H9 (cell line): ENCODE results near the gene PRMT5. TPM values are rescaled to one million over a fixed set of nuclear protein-coding genes. Genes with fewer than 3 reads are reported as not detected.
"Not testable (repeated sequence)": the region's sequence is repeated elsewhere in the genome, so short reads cannot be mapped to it uniquely, and the experiment has no call there.

ENCODE experiments used
- DNase-seq: peaks from one replicate; pipeline ENCODE4 v3.0.0-alpha.2; 2017
- H2AFZ ChIP-seq: one replicate; pipeline ENCODE4 v1.6.1; 2013; ENCODE audit warnings: mild to moderate bottlenecking, low read length, control low read depth, moderate library complexity
- H2AK5ac ChIP-seq: 2 replicates; pipeline ENCODE4 v1.6.1; 2013; ENCODE audit warnings: low read length, control low read depth, mixed read lengths; ENCODE audit not compliant: insufficient read length
- H2BK120ac ChIP-seq: one replicate; pipeline ENCODE4 v1.6.1; 2013; ENCODE audit warnings: low read depth, mild to moderate bottlenecking, low read length, control low read depth, inconsistent platforms; ENCODE audit not compliant: poor library complexity, severe bottlenecking
- H2BK12ac ChIP-seq: 2 replicates; pipeline ENCODE4 v1.6.1; 2013; ENCODE audit warnings: low read length, control low read depth, mixed read lengths, low read depth; ENCODE audit not compliant: insufficient read length
- H2BK15ac ChIP-seq: 2 replicates; pipeline ENCODE4 v1.6.1; 2013; ENCODE audit warnings: low read depth, low read length, control low read depth
- H2BK20ac ChIP-seq: one replicate; pipeline ENCODE4 v1.6.1; 2013; ENCODE audit warnings: low read depth, mild to moderate bottlenecking, low read length, control low read depth, inconsistent platforms; ENCODE audit not compliant: poor library complexity, severe bottlenecking
- H2BK5ac ChIP-seq: 2 replicates; pipeline ENCODE4 v1.6.1; 2013; ENCODE audit warnings: low read length, control low read depth, mixed read lengths; ENCODE audit not compliant: insufficient read length
- H3K14ac ChIP-seq: 2 replicates; pipeline ENCODE4 v1.6.1; 2013; ENCODE audit warnings: low read length, control low read depth; ENCODE audit not compliant: insufficient read depth
- H3K18ac ChIP-seq: 2 replicates; pipeline ENCODE4 v1.6.1; 2013; ENCODE audit warnings: low read depth, mild to moderate bottlenecking, mixed read lengths, low read length, control low read depth; ENCODE audit not compliant: insufficient read length
- H3K23ac ChIP-seq: 2 replicates; pipeline ENCODE4 v1.6.1; 2013; ENCODE audit warnings: low read length, control low read depth, mixed read lengths, low read depth; ENCODE audit not compliant: insufficient read length
- H3K23me2 ChIP-seq: 2 replicates; pipeline ENCODE4 v1.6.1; 2013; ENCODE audit warnings: low read depth, mild to moderate bottlenecking, mixed read lengths, low read length, control low read depth; ENCODE audit not compliant: insufficient read length, poor library complexity, severe bottlenecking
- H3K27ac ChIP-seq: 2 replicates; pipeline ENCODE4 v1.5.1; 2013; ENCODE audit warnings: low read length, control low read depth, mixed read lengths, low read depth; ENCODE audit not compliant: insufficient read length
- H3K27me3 ChIP-seq: 2 replicates; pipeline ENCODE4 v1.6.1; 2013; ENCODE audit warnings: low read length, control low read depth, inconsistent platforms; ENCODE audit not compliant: insufficient read depth
- H3K4ac ChIP-seq: 2 replicates; pipeline ENCODE4 v1.6.1; 2013; ENCODE audit warnings: low read depth, mild to moderate bottlenecking, control low read depth, inconsistent platforms, low read length, moderate library complexity
- H3K4me1 ChIP-seq: 2 replicates; pipeline ENCODE4 v1.6.1; 2013; ENCODE audit warnings: low read length, control low read depth, inconsistent platforms; ENCODE audit not compliant: insufficient read depth
- H3K4me2 ChIP-seq: 2 replicates; pipeline ENCODE4 v1.6.1; 2013; ENCODE audit warnings: low read length, control low read depth, mixed read lengths; ENCODE audit not compliant: insufficient read length, insufficient read depth
- H3K56ac ChIP-seq: 2 replicates; pipeline ENCODE4 v1.6.1; 2013; ENCODE audit warnings: low read depth, mild to moderate bottlenecking, mixed read lengths, low read length, control low read depth; ENCODE audit not compliant: insufficient read length
- H3K79me1 ChIP-seq: 2 replicates; pipeline ENCODE4 v1.6.1; 2013; ENCODE audit warnings: low read depth, mild to moderate bottlenecking, moderate library complexity, low read length, control low read depth, inconsistent platforms; ENCODE audit not compliant: insufficient read depth, poor library complexity, severe bottlenecking
- H3K79me2 ChIP-seq: 2 replicates; pipeline ENCODE4 v1.6.1; 2013; ENCODE audit warnings: low read length, control low read depth, inconsistent platforms; ENCODE audit not compliant: insufficient read depth
- H3K9ac ChIP-seq: 2 replicates; pipeline ENCODE4 v1.6.1; 2013; ENCODE audit warnings: low read length, control low read depth, mixed read lengths; ENCODE audit not compliant: insufficient read length; ENCODE audit errors: extremely low read depth
- H3K9me3 ChIP-seq: one replicate; pipeline ENCODE4 v1.6.1; 2013; ENCODE audit warnings: low read depth, low read length, inconsistent platforms; ENCODE audit not compliant: control insufficient read depth
- H3T11ph ChIP-seq: one replicate; pipeline ENCODE4 v1.6.1; 2013; ENCODE audit warnings: mild to moderate bottlenecking, low read length, control low read depth, inconsistent platforms
- H4K20me1 ChIP-seq: one replicate; pipeline ENCODE4 v1.6.1; 2013; ENCODE audit not compliant: control insufficient read depth, insufficient read length, insufficient read depth
- H4K5ac ChIP-seq: 2 replicates; pipeline ENCODE4 v1.6.1; 2013; ENCODE audit warnings: low read depth, mild to moderate bottlenecking, mixed read lengths, low read length, control low read depth; ENCODE audit not compliant: insufficient read length
- H4K8ac ChIP-seq: replicated peaks from 2 replicates; pipeline ENCODE4 v1.6.1; 2013; ENCODE audit warnings: low read length, control low read depth, mixed read lengths, low read depth; ENCODE audit not compliant: insufficient read length
- H4K91ac ChIP-seq: 2 replicates; pipeline ENCODE4 v1.6.1; 2013; ENCODE audit warnings: low read depth, mild to moderate bottlenecking, moderate library complexity, mixed read lengths, low read length, control low read depth; ENCODE audit not compliant: insufficient read length
- H3K27ac Mint-ChIP-seq, 3 experiments: 2 replicates in 2 of 3; 3 replicates in 1 of 3; pipeline ENCODE4 v1.8.0; 2020 to 2021; ENCODE audit warnings: mixed read lengths in 3 of 3, mild to moderate bottlenecking in 1 of 3, moderate library complexity in 1 of 3
- H3K27me3 Mint-ChIP-seq: 2 replicates; pipeline ENCODE4 v1.8.0; 2021; ENCODE audit warnings: low read depth, mild to moderate bottlenecking, moderate library complexity, mixed read lengths
- H3K36me3 Mint-ChIP-seq, 3 experiments: 2 replicates in 2 of 3; 3 replicates in 1 of 3; pipeline ENCODE4 v1.8.0; 2020 to 2021; ENCODE audit warnings: low read depth in 3 of 3, mixed read lengths in 3 of 3; ENCODE audit not compliant: insufficient read depth in 1 of 3
- H3K4me1 Mint-ChIP-seq, 2 experiments: 2 replicates each; pipeline ENCODE4 v1.8.0; 2020; ENCODE audit warnings: mixed read lengths in 2 of 2
- H3K4me3 Mint-ChIP-seq, 2 experiments: 2 replicates in 1 of 2; 3 replicates in 1 of 2; pipeline ENCODE4 v1.8.0; 2020 to 2021; ENCODE audit warnings: mild to moderate bottlenecking in 2 of 2, mixed read lengths in 2 of 2, moderate library complexity in 1 of 2
- H3K9me3 Mint-ChIP-seq, 2 experiments: 2 replicates in 1 of 2; 3 replicates in 1 of 2; pipeline ENCODE4 v1.8.0; 2020; ENCODE audit warnings: mild to moderate bottlenecking in 2 of 2, mixed read lengths in 2 of 2, moderate library complexity in 1 of 2
- CTCF ChIP-seq: fragments of 200-600 bp; sonication (generic); conservative IDR thresholded peaks from 3 replicates; pipeline ENCODE4 v1.8.0; 2021; ENCODE audit warnings: antibody characterized with exemption, mild to moderate bottlenecking
- WGBS: extraction: QIAGEN DNeasy Blood & Tissue Kit; methylation state at CpG from one replicate; pipeline ENCODE4 v1.1.7; 2013; ENCODE audit warnings: missing lambda C conversion rate, low lambda C conversion rate, mixed read lengths; ENCODE audit not compliant: insufficient read length; ENCODE audit errors: extremely low coverage; 5-methylcytosine and 5-hydroxymethylcytosine counted together
- total RNA-seq: library from RNA; stranded (reverse); gene quantifications from 2 replicates; pipeline ENCODE4 v1.2.1, GENCODE V29; 2021

PRMT5 gene
- total RNA-seq, 1 experiment from 2014 or later, result 141 TPM

- Histone ChIP-seq H2BK20ac (no peak overlapping the region), H3K14ac (no peak overlapping the region), H2AFZ (no peak overlapping the region), H2BK120ac (no peak overlapping the region), H3K4me2 (no peak overlapping the region), H3K4me1 (peaks cover 3% of the 10 kb centered on the region; the same call in 1 of the 2 replicates), H4K5ac (no peak overlapping the region), H3K9me3 (no peaks in the 10 kb centered on the region), H3K27ac (no peak overlapping the region), H2AK5ac (no peak overlapping the region), H2BK5ac (no peak overlapping the region), H3K23me2 (peaks cover 9% of the 10 kb centered on the region), H3K79me1 (peaks cover 3% of the 10 kb centered on the region), H3K27me3 (no peaks in the 10 kb centered on the region), H3K56ac (no peak overlapping the region), H3T11ph (no peak overlapping the region), H3K4ac (no peak overlapping the region), H2BK15ac (no peak overlapping the region), H3K9ac (no peak overlapping the region), H2BK12ac (no peak overlapping the region), H3K23ac (no peak overlapping the region), H4K8ac (no peak overlapping the region), H4K91ac (no peak overlapping the region), H3K18ac (no peak overlapping the region), H4K20me1 (no peaks in the 10 kb centered on the region), H3K79me2 (peaks cover 4% of the 10 kb centered on the region; the same call in 1 of the 2 replicates)
- Mint-ChIP-seq H3K4me1 (peaks cover 16 to 17% of the 10 kb centered on the region in 2 experiments), H3K4me3 (no peak overlapping the region; a peak in 1 of 5 replicates), H3K27me3 (no peaks in the 10 kb centered on the region; the same call in 1 of the 2 replicates), H3K36me3 (peaks cover 10 to 42% (median 37%) of the 10 kb centered on the region in 3 experiments; a peak in 6 of 7 replicates), H3K9me3 (peaks cover 0 to 3% of the 10 kb centered on the region in 2 experiments; a peak in 1 of 5 replicates), H3K27ac (no peak overlapping the region; a peak in 1 of 7 replicates)
- WGBS, result no CpG with 5 or more reads among the region's 8 CpGs
- no peak for TF ChIP-seq CTCF
- no peak for DNase-seq
These were observed 13.2 kb downstream of the PRMT5 start for GRCh38 chr14:22915886-22916521.

GRCh38 chr14:22914836-22915235 lies 14.3 kb downstream of the PRMT5 start:
- peaks cover 3 to 33% (median 27%) of the 10 kb centered on the region in 3 experiments; a peak in 5 of 7 replicates for H3K36me3 Mint-ChIP-seq
- not testable (repeated sequence) for H2BK20ac ChIP-seq, H3K4me2 ChIP-seq, H2BK15ac ChIP-seq, H3K18ac ChIP-seq, H4K8ac ChIP-seq, H3K27ac ChIP-seq, H3K79me1 ChIP-seq, H3K14ac ChIP-seq, H4K91ac ChIP-seq, H3K56ac ChIP-seq, H3K27ac Mint-ChIP-seq, H2BK120ac ChIP-seq, H3K4ac ChIP-seq, H3K9ac ChIP-seq, H3K27me3 ChIP-seq, H3T11ph ChIP-seq, H3K4me3 Mint-ChIP-seq, H2BK5ac ChIP-seq, H2AFZ ChIP-seq, H3K9me3 Mint-ChIP-seq, H2AK5ac ChIP-seq, H3K27me3 Mint-ChIP-seq, H3K9me3 ChIP-seq, H3K23ac ChIP-seq, DNase-seq, H3K79me2 ChIP-seq, H3K4me1 ChIP-seq, H4K20me1 ChIP-seq, H2BK12ac ChIP-seq, H4K5ac ChIP-seq, H3K23me2 ChIP-seq
- no CpG with 5 or more reads among the region's 4 CpGs for WGBS
- peaks cover 11 to 12% of the 10 kb centered on the region in 2 experiments for H3K4me1 Mint-ChIP-seq
